HepG2 (cell line): ENCODE measurements around the gene TNNI3K. TPM values are rescaled to one million over a fixed set of nuclear protein-coding genes. Genes with fewer than 3 reads are reported as not detected.

Experiments used
- ATAC-seq: fragments of 200-7000 bp; cut with Tn5 transposase; 3 replicates; pipeline ENCODE4 v1.9.1; 2020; ENCODE audit warnings: mild to moderate bottlenecking, moderate library complexity
- BruUV-seq: library from RNA; stranded (reverse); fragments of 400-500 nt; replicated peaks from 2 replicates; lab custom pipeline; 2021; lab: Mats Ljungman, UMichigan
- CTCF ChIA-PET: fragments of 300-600 bp; formaldehyde crosslinking; extraction: SDS; loops from one replicate; lab custom pipeline; 2021; ENCODE audit warnings: low total read pairs, inconsistent platforms, low intra/inter-chr PET ratio; lab: Yijun Ruan, JAX
- POLR2A ChIA-PET: fragments of 350-600 bp; sonication (Branson Sonifier 250); formaldehyde crosslinking; loops from one replicate; lab custom pipeline; 2020; ENCODE audit warnings: antibody characterized with exemption, inconsistent platforms; lab: Yijun Ruan, JAX
- DNase-seq: peaks from one replicate; pipeline ENCODE4 v3.0.0-alpha.2; 2015; ENCODE audit warnings: low spot score
- FAIRE-seq: peaks from 3 replicates; lab custom pipeline; 2011; peaks lifted over from hg19 to GRCh38; lab: Jason Lieb, UNC
- H2AFZ ChIP-seq: one replicate; pipeline ENCODE4 v1.6.1; 2011; ENCODE audit warnings: low read length, inconsistent platforms
- H3K27ac ChIP-seq: fragments of 300-600 bp; 3 replicates; pipeline ENCODE4 v1.8.0; 2011; ENCODE audit warnings: mixed run types, mild to moderate bottlenecking, mixed read lengths, low read length, inconsistent platforms; ENCODE audit not compliant: insufficient read depth; ENCODE audit errors: extremely low read length
- H3K27me3 ChIP-seq, 2 experiments: fragments of 200-600 bp in 1 of 2; 2 replicates in 1 of 2; 3 replicates in 1 of 2; pipeline versions ENCODE4 v1.6.0 to v1.8.0; 2011; ENCODE audit warnings: low read length in 2 of 2, mild to moderate bottlenecking in 2 of 2, moderate library complexity in 2 of 2, inconsistent platforms in 1 of 2; ENCODE audit not compliant: insufficient read depth in 2 of 2, control insufficient read depth in 1 of 2
- H3K36me3 ChIP-seq, 2 experiments: fragments of 200-600 bp in 1 of 2; replicated peaks in 1 of 2; 2 replicates in 1 of 2; 3 replicates in 1 of 2; pipeline versions ENCODE4 v1.5.1 to v1.8.0; 2011; ENCODE audit warnings: low read length in 2 of 2, inconsistent platforms in 1 of 2; ENCODE audit not compliant: insufficient read depth in 2 of 2, control insufficient read depth in 1 of 2
- H3K4me1 ChIP-seq: 2 replicates; pipeline ENCODE4 v1.5.1; 2012; ENCODE audit warnings: low read length, inconsistent platforms; ENCODE audit not compliant: insufficient read depth
- H3K4me2 ChIP-seq: 2 replicates; pipeline ENCODE4 v1.6.0; 2011; ENCODE audit warnings: low read depth, low read length, inconsistent platforms
- H3K4me3 ChIP-seq, 3 experiments: fragments of 200-600 bp in 1 of 3; sonication (generic), shearing (Covaris generic) in 1 of 3; replicated peaks in 1 of 3; 2 replicates each; pipeline ENCODE4 v1.5.1; 2011 to 2016; ENCODE audit warnings: low read length in 3 of 3, inconsistent platforms in 2 of 3, low read depth in 2 of 3, mild to moderate bottlenecking in 2 of 3, control low read depth in 1 of 3, mixed read lengths in 1 of 3; ENCODE audit not compliant: insufficient read depth in 1 of 3
- H3K79me2 ChIP-seq: one replicate; pipeline ENCODE4 v1.6.1; 2011; ENCODE audit warnings: low read length, inconsistent platforms; ENCODE audit not compliant: insufficient read depth
- H3K9ac ChIP-seq: 2 replicates; pipeline ENCODE4 v1.6.0; 2011; ENCODE audit warnings: mild to moderate bottlenecking, low read depth, low read length, inconsistent platforms; ENCODE audit not compliant: insufficient read depth
- H3K9me3 ChIP-seq: 2 replicates; pipeline ENCODE4 v1.5.1; 2012; ENCODE audit warnings: mild to moderate bottlenecking, low read length
- H4K20me1 ChIP-seq: 2 replicates; pipeline ENCODE4 v1.6.0; 2011; ENCODE audit warnings: inconsistent platforms, mild to moderate bottlenecking, low read length, moderate library complexity; ENCODE audit not compliant: insufficient read depth
- HMGXB3 ChIP-seq: sonication (generic); formaldehyde crosslinking; IDR thresholded peaks from 2 replicates; pipeline ENCODE4 v1.4.0; 2020; ENCODE audit warnings: missing genetic modification reagents, borderline replicate concordance
- MEIS2 ChIP-seq: sonication (generic); formaldehyde crosslinking; IDR thresholded peaks from 2 replicates; pipeline ENCODE4 v1.9.0; 2021; ENCODE audit warnings: mild to moderate bottlenecking, missing genetic modification reagents
- NR2F6 ChIP-seq, 2 experiments: IDR thresholded peaks; 2 replicates each; pipeline ENCODE4 v1.6.1; 2016; ENCODE audit warnings: antibody characterized with exemption in 1 of 2, mild to moderate bottlenecking in 1 of 2
- PAXIP1 ChIP-seq: sonication (generic); formaldehyde crosslinking; conservative IDR thresholded peaks from 2 replicates; pipeline ENCODE4 v1.4.0; 2020; ENCODE audit warnings: mild to moderate bottlenecking, missing genetic modification reagents, moderate library complexity
- POLR2A ChIP-seq, 2 experiments: IDR thresholded peaks; 2 replicates each; pipeline ENCODE4 v1.6.1; 2011; ENCODE audit warnings: low read depth in 2 of 2, low read length in 2 of 2, mild to moderate bottlenecking in 1 of 2, moderate library complexity in 1 of 2; ENCODE audit not compliant: insufficient read depth in 1 of 2
- RCOR2 ChIP-seq: IDR thresholded peaks from 2 replicates; pipeline ENCODE4 v1.6.1; 2016; ENCODE audit warnings: missing biosample characterization, missing genetic modification reagents
- SNAPC5 ChIP-seq: sonication (generic); formaldehyde crosslinking; IDR thresholded peaks from 2 replicates; pipeline ENCODE4 v1.8.1; 2023; ENCODE audit warnings: mild to moderate bottlenecking, missing genetic modification reagents, borderline replicate concordance
- STAG1 ChIP-seq: sonication (generic); formaldehyde crosslinking; IDR thresholded peaks from 2 replicates; pipeline ENCODE4 v1.4.0; 2020; ENCODE audit warnings: missing genetic modification reagents
- ZBTB39 ChIP-seq: sonication (generic); formaldehyde crosslinking; IDR thresholded peaks from 2 replicates; pipeline ENCODE4 v1.5.0; 2020; ENCODE audit warnings: missing genetic modification reagents
- ZNF891 ChIP-seq: sonication (generic); formaldehyde crosslinking; IDR thresholded peaks from 2 replicates; pipeline ENCODE4 v1.5.0; 2020; ENCODE audit warnings: mild to moderate bottlenecking, missing genetic modification reagents
- WGBS: methylation state at CpG from one replicate; pipeline ENCODE4 v1.1.6; 2017; ENCODE audit warnings: low lambda C conversion rate; 5-methylcytosine and 5-hydroxymethylcytosine counted together
- in situ Hi-C: cut with HindIII; loops from 2 replicates; pipeline ENCODE4 v1.10.0; 2017; ENCODE audit warnings: low pct_unique_long_range_greater_than_20kb; ENCODE audit not compliant: extremely low pct_ligation_motif_present
- intact Hi-C: fragments of 100-400 bp; cut with micrococcal nuclease; formaldehyde crosslinking; loops from one replicate; pipeline ENCODE4 v1.10.0; 2022; ENCODE audit not compliant: unreplicated experiment
- polyA plus RNA-seq, 8 experiments: library from polyadenylated mRNA; depleted of rRNA in 3 of 8; stranded (reverse) in 7 of 8; unstranded in 1 of 8; fragments of >200 nt; fragmentation: Illumina TruSeq in 4 of 8; extraction: Trizol in 4 of 8; gene quantifications; 2 replicates each; pipeline versions ENCODE4 v1.2.1 to v1.2.3, GENCODE V29; 2011 to 2016; ENCODE audit warnings: low read depth in 4 of 8, missing spikeins in 1 of 8, mixed read lengths in 1 of 8; ENCODE audit not compliant: insufficient read depth in 1 of 8
- total RNA-seq, 5 experiments: library from RNA; depleted of rRNA; stranded (reverse); fragments of >200 nt; fragmentation: Illumina TruSeq; extraction: Trizol; gene quantifications; 2 replicates each; pipeline ENCODE4 v1.2.3, GENCODE V29; 2016; ENCODE audit warnings: low read depth in 1 of 5

TNNI3K gene
- total and polyA plus RNA-seq, 2 of the 13 experiments (the other 11 are each of a cell fraction or from before 2014, with no cell fraction given), result 1.1 TPM; not detected in 1

- TF ChIP-seq HMGXB3 (CRISPR knock-in tag), result no peak
Measured at GRCh38 chr1:74545821-74546220, 310.6 kb downstream of the TNNI3K start (continued).

- in situ Hi-C loops, result no loop called here
- POLR2A ChIA-PET, result no interaction called here
- H3K4me2 ChIP-seq, result no peak overlapping the region
- H3K4me1 ChIP-seq, result no peaks in the 10 kb centered on the region
- H3K9ac ChIP-seq, result no peak overlapping the region
- H4K20me1 ChIP-seq, result no peaks in the 10 kb centered on the region
- no peaks in the 10 kb centered on the region for H3K79me2 ChIP-seq
- ATAC-seq (no peak), DNase-seq (no peak), FAIRE-seq (no peak)
- no peak overlapping the region for H3K27ac ChIP-seq
- no peaks in the 10 kb centered on the region for H3K36me3 ChIP-seq
- H3K9me3 ChIP-seq, result no peaks in the 10 kb centered on the region
- H3K27me3 ChIP-seq, result no peaks in the 10 kb centered on the region
- intact Hi-C loops, result no loop called here
- no peak overlapping the region for H3K4me3 ChIP-seq
- CTCF ChIA-PET, result no interaction called here
- no peak overlapping the region for H2AFZ ChIP-seq
- BruUV-seq, result no TSS peak
- 9% methylated on average over 4 of the region's 4 CpGs for WGBS
- TF ChIP-seq MEIS2 (CRISPR knock-in tag) (no peak), ZBTB39 (no peak), RCOR2 (CRISPR knock-in tag) (no peak), NR2F6 (IDR thresholded peaks at IDR 0.05) (no peak), NR2F6 (CRISPR knock-in tag; IDR thresholded peaks at IDR 0.05) (no peak), STAG1 (CRISPR knock-in tag) (no peak), POLR2A (IDR thresholded peaks at IDR 0.05; ENCODE audit: insufficient read depth in 1 of 2, low read depth in 2 of 2, low read length in 2 of 2) (no peak), PAXIP1 (no peak), ZNF891 (CRISPR knock-in tag) (no peak), SNAPC5 (CRISPR knock-in tag) (no peak)
Measured at GRCh38 chr1:74548961-74549750, 314.0 kb downstream of the TNNI3K start.
